Omental fat pad (tissue), 4 donors: Measurements from ENCODE around the gene LHX4. TPM values are rescaled to one million over a fixed set of nuclear protein-coding genes. Genes with fewer than 3 reads are reported as not detected.

Experiments used
- ATAC-seq: fragments of 150-250 bp; one replicate; pipeline ENCODE4 v1.9.1; 2016; ENCODE audit warnings: mild to moderate bottlenecking, moderate library complexity; ENCODE audit not compliant: low FRiP score
- DNase-seq: peaks from one replicate; pipeline ENCODE4 v3.0.0-alpha.2; 2019; ENCODE audit warnings: low spot score
- total RNA-seq, 4 donors: library from RNA; depleted of rRNA; stranded (reverse); fragments of >200 nt; gene quantifications; one replicate each; pipeline ENCODE4 v1.1.0, GENCODE V29; 2016
- TF ChIP-seq, protein P1 (sequence below), 3 donors: fragments of 450-650 bp; IDR thresholded peaks; one replicate each; pipeline ENCODE4 v1.5.1; 2016 to 2017; ENCODE audit warnings: antibody characterized with exemption in 3 of 3, mild to moderate bottlenecking in 3 of 3, moderate library complexity in 2 of 3

Gene LHX4
- total RNA-seq, 4 donors from 2014 or later = 0.16 to 0.28 TPM; not detected in 2

DNA sequence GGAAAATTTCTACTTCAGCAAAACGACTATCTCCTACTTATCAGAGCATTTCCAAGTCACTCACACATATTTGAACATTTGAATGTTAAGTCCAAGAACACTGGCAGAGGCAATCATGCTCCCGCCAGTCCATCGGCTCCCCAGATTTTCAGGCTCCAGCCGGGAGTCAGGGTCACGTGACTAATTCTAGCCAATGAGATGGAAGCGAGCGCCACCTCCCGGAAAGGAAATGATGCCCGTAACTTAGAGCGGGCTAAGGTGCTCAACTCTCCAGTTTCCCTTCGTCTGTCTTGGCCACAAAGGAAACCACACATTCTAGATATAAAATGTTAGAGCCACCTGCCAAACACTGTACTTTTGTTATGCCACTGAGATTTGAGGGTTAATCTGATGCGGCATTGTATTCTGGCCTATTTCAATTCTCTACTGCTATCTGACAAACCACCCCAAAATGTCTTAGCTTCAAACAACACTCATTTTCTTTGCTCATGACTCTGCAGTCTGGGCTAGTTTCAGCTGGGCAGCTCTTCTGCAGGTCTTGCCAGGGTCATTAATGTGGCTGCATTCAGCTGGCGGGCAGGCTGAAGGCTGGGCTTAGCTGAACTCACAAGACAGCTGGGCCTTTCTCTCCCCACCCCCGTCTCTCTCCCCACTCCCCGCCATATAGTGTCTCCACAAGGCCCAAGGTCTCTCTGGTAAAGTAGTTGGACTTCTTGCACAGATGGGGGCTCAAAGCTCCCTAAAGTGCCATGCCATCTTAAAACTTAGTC is 16.5 kb upstream of the LHX4 start:
- ATAC-seq = no peak
- TF ChIP-seq, protein P1, sequence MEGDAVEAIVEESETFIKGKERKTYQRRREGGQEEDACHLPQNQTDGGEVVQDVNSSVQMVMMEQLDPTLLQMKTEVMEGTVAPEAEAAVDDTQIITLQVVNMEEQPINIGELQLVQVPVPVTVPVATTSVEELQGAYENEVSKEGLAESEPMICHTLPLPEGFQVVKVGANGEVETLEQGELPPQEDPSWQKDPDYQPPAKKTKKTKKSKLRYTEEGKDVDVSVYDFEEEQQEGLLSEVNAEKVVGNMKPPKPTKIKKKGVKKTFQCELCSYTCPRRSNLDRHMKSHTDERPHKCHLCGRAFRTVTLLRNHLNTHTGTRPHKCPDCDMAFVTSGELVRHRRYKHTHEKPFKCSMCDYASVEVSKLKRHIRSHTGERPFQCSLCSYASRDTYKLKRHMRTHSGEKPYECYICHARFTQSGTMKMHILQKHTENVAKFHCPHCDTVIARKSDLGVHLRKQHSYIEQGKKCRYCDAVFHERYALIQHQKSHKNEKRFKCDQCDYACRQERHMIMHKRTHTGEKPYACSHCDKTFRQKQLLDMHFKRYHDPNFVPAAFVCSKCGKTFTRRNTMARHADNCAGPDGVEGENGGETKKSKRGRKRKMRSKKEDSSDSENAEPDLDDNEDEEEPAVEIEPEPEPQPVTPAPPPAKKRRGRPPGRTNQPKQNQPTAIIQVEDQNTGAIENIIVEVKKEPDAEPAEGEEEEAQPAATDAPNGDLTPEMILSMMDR (IDR thresholded peaks at IDR 0.05) = no peak
- no peak for DNase-seq

DNA sequence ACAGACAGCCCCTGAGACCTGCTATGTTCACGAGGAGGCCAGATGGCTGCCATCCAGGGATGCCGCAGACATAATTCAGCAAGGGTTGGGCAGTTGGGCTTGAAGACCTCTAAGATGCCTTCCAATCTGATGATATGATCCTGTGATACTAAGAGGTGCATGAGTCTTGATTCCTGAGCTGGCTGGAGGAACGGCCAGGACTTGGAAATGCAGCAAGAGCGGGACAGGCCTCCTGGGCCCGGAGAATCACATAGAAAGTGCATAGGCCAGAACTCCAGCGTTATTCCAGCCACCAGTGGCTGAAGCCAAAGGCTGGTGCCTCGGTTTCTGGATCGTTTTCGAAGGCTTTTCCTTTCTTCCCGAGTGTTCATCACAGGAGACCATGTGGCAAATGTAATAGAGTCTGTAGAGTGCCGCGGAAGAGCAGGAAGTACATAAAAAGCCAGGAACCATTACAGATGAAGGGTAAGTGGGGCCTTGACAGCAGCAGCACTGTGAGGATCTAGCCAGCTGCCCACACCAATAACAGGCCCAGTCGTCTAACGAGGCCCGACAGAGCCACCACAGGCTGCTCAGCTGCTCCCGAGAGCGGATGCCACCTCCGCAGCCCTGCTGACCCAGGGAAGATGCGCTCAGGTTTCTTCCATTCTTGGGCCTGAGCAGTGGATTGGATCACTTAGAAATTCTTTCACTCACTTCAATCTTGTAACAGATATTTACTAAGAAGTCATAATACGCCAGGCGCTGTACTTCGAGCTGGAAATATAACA is 14.0 kb upstream of the LHX4 start:
- ATAC-seq = no peak
- TF ChIP-seq, protein P1 (IDR thresholded peaks at IDR 0.05) = no peak
- no peak for DNase-seq

DNA sequence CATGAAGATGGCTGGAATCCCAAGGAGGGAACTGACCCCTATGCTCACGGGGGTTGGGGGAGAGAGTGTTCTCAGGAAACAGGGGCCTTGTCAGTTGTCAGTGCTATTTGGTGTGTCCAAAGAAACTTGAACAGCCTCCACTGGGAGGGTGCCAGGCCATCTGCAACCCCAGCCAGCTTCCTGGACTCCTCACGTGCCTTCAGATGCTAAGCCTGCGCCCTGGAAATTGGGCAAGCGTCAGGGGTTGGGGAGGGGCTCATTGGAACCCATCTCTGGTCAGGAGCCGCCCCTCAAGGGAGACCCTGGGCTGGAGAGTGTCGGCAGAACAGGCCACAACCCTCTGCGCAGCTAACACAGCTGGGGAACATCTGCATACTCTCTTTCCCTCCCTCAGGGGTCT is 13.1 kb upstream of the LHX4 start:
- DNase-seq = no peak

DNA sequence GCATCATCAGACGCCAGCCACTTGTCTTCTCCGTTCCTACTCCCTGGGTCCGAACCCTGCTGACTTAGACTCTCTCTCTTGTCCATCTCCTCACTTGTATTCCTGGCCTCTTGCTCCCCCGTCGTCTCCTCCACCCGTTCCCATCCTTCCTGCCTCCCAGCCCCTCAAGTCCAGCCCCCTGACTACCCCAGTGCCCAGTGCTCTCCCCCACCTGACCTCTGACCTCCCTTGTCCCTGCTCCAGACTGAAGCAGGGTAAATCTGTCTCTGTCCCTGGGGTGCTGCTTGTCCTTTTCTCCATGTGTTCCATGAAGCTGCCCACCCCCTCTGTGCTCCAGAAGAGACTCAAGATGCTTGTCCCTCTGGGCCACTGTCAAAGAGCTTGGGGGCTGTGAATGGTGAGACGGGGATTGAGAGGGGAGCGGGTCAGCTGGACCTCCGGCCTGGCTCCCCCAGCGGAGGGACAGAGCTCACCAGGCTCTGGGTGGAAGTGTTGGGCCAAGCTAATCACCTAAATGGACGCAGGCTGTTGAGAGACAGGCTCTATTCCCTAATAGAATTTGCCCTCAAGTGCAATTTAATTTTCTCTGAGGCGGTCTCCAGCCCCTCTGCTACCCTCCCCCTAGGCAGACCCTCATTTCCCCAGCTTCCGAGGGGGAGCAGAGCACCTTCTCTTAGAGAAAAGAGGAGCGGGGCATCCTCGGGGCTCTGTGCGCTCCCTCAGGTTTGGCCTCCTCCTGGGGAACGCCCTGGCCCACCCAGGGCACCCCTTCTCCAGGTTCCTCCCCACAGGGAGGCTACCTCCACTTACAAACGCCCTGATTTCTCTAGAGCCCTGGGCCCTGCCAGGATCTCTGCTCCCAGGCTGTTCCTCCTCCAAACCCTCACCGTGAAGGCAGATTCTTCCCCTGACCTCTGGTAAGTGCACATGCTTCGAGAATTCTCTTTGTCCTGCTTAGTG is 11.0 kb upstream of the LHX4 start:
- TF ChIP-seq, protein P1 (IDR thresholded peaks at IDR 0.05) = no peak
- ATAC-seq (no peak), DNase-seq (no peak)

More for the DNA sequence above, 13.1 kb upstream of the LHX4 start:
- no peak for ATAC-seq
- TF ChIP-seq, protein P1 (IDR thresholded peaks at IDR 0.05) = no peak

DNA sequence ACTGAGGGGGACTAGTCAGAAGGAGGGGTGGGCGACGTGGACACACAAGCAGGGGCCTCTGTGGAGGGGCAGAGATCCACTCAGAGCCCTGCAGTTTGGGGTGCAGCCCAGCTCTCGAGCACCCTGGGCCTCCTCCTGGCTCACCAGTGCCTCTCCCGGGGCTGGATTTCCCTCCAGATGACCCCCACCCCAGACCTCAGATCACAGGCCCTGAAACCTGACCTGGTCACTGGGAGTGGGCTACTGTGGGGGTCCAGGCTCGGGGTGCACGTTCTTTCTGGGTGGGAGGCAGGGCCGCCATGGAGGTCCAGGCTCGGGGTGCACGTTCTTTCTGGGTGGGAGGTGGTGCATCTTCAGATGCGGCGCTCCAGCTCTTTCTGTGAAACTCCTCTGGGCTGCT is 10.3 kb upstream of the LHX4 start:
- ATAC-seq (no peak), DNase-seq (no peak)
- TF ChIP-seq, protein P1 (IDR thresholded peaks at IDR 0.05) = no peak

DNA sequence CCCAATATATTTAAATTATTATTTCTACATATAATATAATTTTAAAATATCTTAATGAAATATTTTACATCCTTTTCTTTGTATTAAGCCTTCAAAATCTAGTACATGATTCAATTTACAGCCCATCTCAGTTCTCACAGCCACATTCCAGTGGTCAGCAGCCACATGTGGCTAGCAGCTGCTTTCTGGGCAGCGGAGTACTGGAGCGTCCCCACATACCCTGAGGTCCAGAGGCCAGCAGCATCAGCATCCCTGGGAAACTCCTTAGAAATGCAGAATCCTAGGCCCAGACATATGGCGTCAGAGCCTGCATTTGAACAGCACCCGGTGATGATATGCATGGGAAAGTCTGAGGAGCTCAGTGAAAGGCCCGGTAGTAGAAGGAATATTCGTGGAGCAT is 8.6 kb upstream of the LHX4 start:
- DNase-seq (no peak), ATAC-seq (no peak)
- TF ChIP-seq, protein P1 (IDR thresholded peaks at IDR 0.05) = no peak
